ENCODE measurements around the gene CDR2.
A peak's percentile ranks its signal among the peaks of the same experiment; 100 is the strongest.
"Not testable (repeated sequence)": the region's sequence is repeated elsewhere in the genome, so short reads cannot be mapped to it uniquely, and the experiment has no call there.

CDR2 gene

GRCh38 chr16:22301423-22301822 is 73.0 kb downstream of the CDR2 start:
- DNase-seq: not testable (repeated sequence)

GRCh38 chr16:22300427-22301071 is 73.9 kb downstream of the CDR2 start:
- peak; percentile 59 for DNase-seq

GRCh38 chr16:22299036-22299435 is 75.4 kb downstream of the CDR2 start:
- no peak for DNase-seq

GRCh38 chr16:22297871-22298733 is 76.3 kb downstream of the CDR2 start:
- peak; percentile 81 for DNase-seq

- DNase-seq: peak; percentile 100
Measured at GRCh38 chr16:22297114-22297870, 77.1 kb downstream of the CDR2 start, which contains the start of gene POLR3E. Gene POLR3E, plus strand, starts transcription at chr16:22297409. Its CDS starts 5,560 bp downstream, at chr16:22302969.

GRCh38 chr16:22296225-22297113 is 78.0 kb downstream of the CDR2 start:
- DNase-seq: no peak
